Kidney (tissue), 14 donors: ENCODE data around the gene FKBP2. TPM values are rescaled to one million over a fixed set of nuclear protein-coding genes. Genes with fewer than 3 reads are reported as not detected.

ENCODE experiments used
- DNase-seq, 5 donors: peaks; one replicate each; pipeline ENCODE4 v3.0.0-alpha.2; 2013 to 2020
- FAIRE-seq: peaks from 2 replicates; lab custom pipeline; 2012; peaks lifted over from hg19 to GRCh38; lab: Jason Lieb, UNC
- H3K27ac ChIP-seq, 2 donors: one replicate each; pipeline ENCODE4 v1.7.0; 2013; ENCODE audit warnings: low read depth in 2 of 2, low read length in 2 of 2, inconsistent platforms in 1 of 2
- H3K27me3 ChIP-seq: one replicate; pipeline ENCODE4 v1.7.1; 2013; ENCODE audit warnings: low read length, inconsistent platforms; ENCODE audit not compliant: control insufficient read depth, insufficient read depth
- H3K36me3 ChIP-seq, 3 donors: one replicate each; pipeline versions ENCODE4 v1.7.0 to v1.7.1; 2013; ENCODE audit warnings: low read length in 3 of 3, control low read depth in 1 of 3, inconsistent platforms in 1 of 3; ENCODE audit not compliant: insufficient read depth in 3 of 3, control insufficient read depth in 2 of 3
- H3K4me1 ChIP-seq, 3 donors: one replicate each; pipeline versions ENCODE4 v1.7.0 to v1.7.1; 2013; ENCODE audit warnings: low read length in 3 of 3, inconsistent platforms in 1 of 3, low read depth in 1 of 3; ENCODE audit not compliant: control insufficient read depth in 2 of 3, insufficient read depth in 2 of 3
- H3K4me3 ChIP-seq, 3 donors: one replicate each; pipeline versions ENCODE4 v1.7.0 to v1.8.1; 2013; ENCODE audit warnings: low read length in 3 of 3, control low read depth in 1 of 3, inconsistent platforms in 1 of 3
- H3K9ac ChIP-seq, 3 donors: one replicate each; pipeline versions ENCODE4 v1.7.0 to v1.7.1; 2013; ENCODE audit warnings: low read length in 3 of 3, control low read depth in 1 of 3, inconsistent platforms in 1 of 3
- H3K9me3 ChIP-seq, 3 donors: one replicate each; pipeline versions ENCODE4 v1.7.0 to v1.7.1; 2013; ENCODE audit warnings: low read length in 3 of 3, control low read depth in 1 of 3, inconsistent platforms in 1 of 3; ENCODE audit not compliant: control insufficient read depth in 2 of 3, insufficient read depth in 1 of 3
- intact Hi-C: fragments of 100-400 bp; cut with DNase I; formaldehyde crosslinking; loops from one replicate; pipeline ENCODE4 v1.11.1; 2022
- polyA plus RNA-seq: library from polyadenylated mRNA; stranded (reverse); fragments of 350-450 nt; fragmentation: Illumina TruSeq; extraction: RNeasy Lipid Tissue Mini Kit (QIAGEN cat#74804); gene quantifications from one replicate; pipeline ENCODE4 v1.2.3, GENCODE V29; 2014; ENCODE audit warnings: low read depth, low replicate concordance; ENCODE audit not compliant: insufficient read depth
- total RNA-seq: library from RNA; stranded (reverse); fragmentation: NEBNext Ultra II Directional; extraction: Animal tissue kit (Norgen Biotek cat#: 25700); gene quantifications from one replicate; pipeline ENCODE4 v1.2.1, GENCODE V29; 2021
- TF ChIP-seq, protein P1 (sequence below): IDR thresholded peaks from 3 replicates; pipeline ENCODE4 v1.5.1; 2012; ENCODE audit warnings: mild to moderate bottlenecking, moderate library complexity, borderline replicate concordance; ENCODE audit not compliant: insufficient read depth; ENCODE audit errors: extremely low read depth
- donor health status: control.
- donor health status: control.
- donor health status: control.
- donor health status: control.
- donor health status: control.
- donor health status: DM: yes; HTN: yes; CAD: no.
- donor health status: Normal renal cell carcinoma (clear cell type).

The FKBP2 gene
- total and polyA plus RNA-seq, 2 donors from 2014 or later, result 76.0 to 411 TPM

DNA sequence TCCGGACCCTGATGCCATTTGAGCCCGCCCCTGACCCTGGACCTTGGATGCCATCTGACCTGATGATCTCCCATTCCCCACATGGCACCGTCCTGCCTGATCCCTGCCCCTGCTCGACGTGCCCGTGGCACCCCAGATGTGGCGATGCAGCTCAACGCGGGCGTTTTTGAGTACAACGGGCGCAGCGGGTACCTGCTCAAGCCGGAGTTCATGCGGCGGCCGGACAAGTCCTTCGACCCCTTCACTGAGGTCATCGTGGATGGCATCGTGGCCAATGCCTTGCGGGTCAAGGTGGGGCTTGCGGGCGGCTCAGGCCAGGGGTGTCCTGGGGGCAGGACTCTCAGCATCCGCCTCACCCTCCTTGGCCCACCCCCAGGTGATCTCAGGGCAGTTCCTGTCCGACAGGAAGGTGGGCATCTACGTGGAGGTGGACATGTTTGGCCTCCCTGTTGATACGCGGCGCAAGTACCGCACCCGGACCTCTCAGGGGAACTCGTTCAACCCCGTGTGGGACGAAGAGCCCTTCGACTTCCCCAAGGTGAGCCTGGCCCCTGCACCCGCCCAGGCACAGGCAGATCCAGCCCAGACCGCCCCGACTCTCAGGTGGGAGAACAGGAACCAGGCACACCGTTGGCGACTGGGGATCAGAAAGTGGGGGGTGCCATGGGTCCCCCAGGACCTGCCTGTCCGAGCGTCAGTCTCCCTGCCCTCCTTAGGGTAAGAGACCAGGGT is 21.5 kb downstream of the FKBP2 start:
- TF ChIP-seq, protein P1, sequence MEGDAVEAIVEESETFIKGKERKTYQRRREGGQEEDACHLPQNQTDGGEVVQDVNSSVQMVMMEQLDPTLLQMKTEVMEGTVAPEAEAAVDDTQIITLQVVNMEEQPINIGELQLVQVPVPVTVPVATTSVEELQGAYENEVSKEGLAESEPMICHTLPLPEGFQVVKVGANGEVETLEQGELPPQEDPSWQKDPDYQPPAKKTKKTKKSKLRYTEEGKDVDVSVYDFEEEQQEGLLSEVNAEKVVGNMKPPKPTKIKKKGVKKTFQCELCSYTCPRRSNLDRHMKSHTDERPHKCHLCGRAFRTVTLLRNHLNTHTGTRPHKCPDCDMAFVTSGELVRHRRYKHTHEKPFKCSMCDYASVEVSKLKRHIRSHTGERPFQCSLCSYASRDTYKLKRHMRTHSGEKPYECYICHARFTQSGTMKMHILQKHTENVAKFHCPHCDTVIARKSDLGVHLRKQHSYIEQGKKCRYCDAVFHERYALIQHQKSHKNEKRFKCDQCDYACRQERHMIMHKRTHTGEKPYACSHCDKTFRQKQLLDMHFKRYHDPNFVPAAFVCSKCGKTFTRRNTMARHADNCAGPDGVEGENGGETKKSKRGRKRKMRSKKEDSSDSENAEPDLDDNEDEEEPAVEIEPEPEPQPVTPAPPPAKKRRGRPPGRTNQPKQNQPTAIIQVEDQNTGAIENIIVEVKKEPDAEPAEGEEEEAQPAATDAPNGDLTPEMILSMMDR, result no peak
- no peak for FAIRE-seq
- peaks cover 0 to 10% (median 0%) of the 10 kb centered on the region in 3 donors for H3K36me3 ChIP-seq
- H3K9ac ChIP-seq, result no peak overlapping the region
- H3K4me1 ChIP-seq, result no peaks in the 10 kb centered on the region
- no peak overlapping the region for H3K27ac ChIP-seq
- H3K9me3 ChIP-seq, result no peaks in the 10 kb centered on the region
- intact Hi-C loops, result no loop called here
- DNase-seq, result peak in 1 of 5 donors; percentile 75
- H3K4me3 ChIP-seq, result no peak overlapping the region
- H3K27me3 ChIP-seq, result no peaks in the 10 kb centered on the region

DNA sequence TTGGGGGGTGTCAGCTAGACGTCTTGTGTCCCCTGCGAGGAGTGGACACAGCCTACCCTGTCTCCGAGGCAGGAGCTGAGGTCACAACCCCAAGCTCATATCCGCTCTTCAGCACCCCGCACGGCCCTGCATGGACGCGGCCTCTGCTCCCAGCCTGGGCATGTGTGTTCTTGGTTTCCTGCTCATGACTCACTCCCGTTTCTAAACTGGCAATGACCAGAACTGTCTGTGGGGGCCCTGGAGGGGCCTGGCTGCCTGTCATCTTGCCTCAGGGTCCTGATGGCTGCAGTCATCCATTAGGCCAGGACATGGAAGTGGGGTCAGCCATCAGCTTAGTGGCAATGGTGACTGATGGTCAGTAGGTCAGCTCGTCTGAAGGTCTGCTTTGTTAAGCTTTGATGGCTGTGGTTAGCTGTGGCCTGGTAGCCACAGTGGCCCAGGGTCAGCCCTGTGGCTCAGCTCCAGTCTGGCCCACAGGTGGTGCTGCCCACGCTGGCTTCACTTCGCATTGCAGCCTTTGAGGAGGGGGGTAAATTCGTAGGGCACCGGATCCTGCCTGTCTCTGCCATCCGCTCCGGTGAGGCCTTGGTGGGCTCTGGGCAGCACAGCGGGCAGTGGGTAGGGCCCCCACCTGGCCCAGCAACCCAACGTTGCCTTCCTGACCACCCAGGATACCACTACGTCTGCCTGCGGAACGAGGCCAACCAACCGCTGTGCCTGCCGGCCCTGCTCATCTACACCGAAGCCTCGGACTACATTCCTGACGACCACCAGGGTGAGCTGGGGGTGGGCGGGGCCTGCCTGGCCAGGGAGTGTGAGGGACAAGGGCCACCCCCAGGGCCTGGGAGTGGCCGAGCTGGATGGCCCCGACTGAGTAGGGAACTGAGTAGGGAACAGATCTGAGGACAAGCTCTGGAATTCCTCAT is 22.4 kb downstream of the FKBP2 start:
- Histone ChIP-seq H3K36me3 (peaks cover 0 to 10% (median 0%) of the 10 kb centered on the region in 3 donors), H3K9ac (no peak overlapping the region), H3K4me3 (no peak overlapping the region), H3K9me3 (no peaks in the 10 kb centered on the region), H3K27ac (no peak overlapping the region), H3K4me1 (peaks cover 0 to 5% (median 2%) of the 10 kb centered on the region in 3 donors), H3K27me3 (no peaks in the 10 kb centered on the region)
- peak; percentile 65 to 85 (median 73) for DNase-seq
- TF ChIP-seq, protein P1, result no peak
- intact Hi-C loops, result no loop called here
- no peak for FAIRE-seq

DNA sequence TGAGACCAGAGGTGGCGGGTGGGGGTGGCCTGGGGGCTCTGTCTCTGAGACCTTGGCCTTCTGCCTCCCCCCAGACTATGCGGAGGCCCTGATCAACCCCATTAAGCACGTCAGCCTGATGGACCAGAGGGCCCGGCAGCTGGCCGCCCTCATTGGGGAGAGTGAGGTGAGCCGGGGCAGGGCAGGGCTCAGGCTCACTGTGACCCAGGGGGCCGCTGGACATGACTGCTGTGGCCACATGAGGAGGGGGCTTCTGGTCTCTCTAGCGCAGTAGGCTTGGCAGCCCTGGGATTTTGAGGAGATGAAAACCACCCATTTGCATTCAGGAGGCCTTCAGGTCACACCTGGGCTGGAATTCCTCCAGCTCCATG is 23.0 kb downstream of the FKBP2 start:
- Histone ChIP-seq H3K9ac (no peak overlapping the region), H3K36me3 (peaks cover 0 to 8% (median 0%) of the 10 kb centered on the region in 3 donors), H3K27ac (no peak overlapping the region), H3K27me3 (no peaks in the 10 kb centered on the region), H3K4me1 (peaks cover 0 to 12% (median 8%) of the 10 kb centered on the region in 3 donors), H3K9me3 (no peaks in the 10 kb centered on the region), H3K4me3 (no peak overlapping the region)
- intact Hi-C loops, result no loop called here
- no peak for FAIRE-seq
- DNase-seq, result no peak
- TF ChIP-seq, protein P1, result no peak
